SK-N-MC (cell line): Measurements from ENCODE around the gene CMTR2.

Source experiments
- DNase-seq: peaks from one replicate; pipeline ENCODE4 v3.0.0-alpha.2; 2011; ENCODE audit warnings: low read depth, low spot score
- H3K27ac ChIP-seq: fragments of 200-600 bp; sonication (generic); 2 replicates; pipeline ENCODE4 v1.5.1; 2016; ENCODE audit warnings: mixed run types
- H3K36me3 ChIP-seq: fragments of 200-600 bp; sonication (generic); 2 replicates; pipeline ENCODE4 v1.6.1; 2017; ENCODE audit warnings: antibody characterized with exemption, low read length, mixed read lengths; ENCODE audit not compliant: insufficient read depth
- H3K4me3 ChIP-seq: fragments of 200-600 bp; sonication (generic); 2 replicates; pipeline ENCODE4 v1.5.1; 2016
- H3K9ac ChIP-seq: fragments of 200-600 bp; sonication (generic); 2 replicates; pipeline ENCODE4 v1.8.0; 2017; ENCODE audit warnings: mixed run types, mixed read lengths; ENCODE audit not compliant: insufficient read length
- H3K9me3 ChIP-seq: fragments of 200-600 bp; sonication (generic); 2 replicates; pipeline ENCODE4 v1.6.1; 2017; ENCODE audit warnings: low read depth, mild to moderate bottlenecking, antibody characterized with exemption, low read length, moderate library complexity, mixed read lengths
- EZH2 ChIP-seq: fragments of 200-600 bp; sonication (generic); IDR thresholded peaks from one replicate; pipeline ENCODE4 v1.6.1; 2017; ENCODE audit warnings: antibody characterized with exemption
- FOXP2 ChIP-seq: optimal IDR thresholded peaks from 2 replicates; pipeline ENCODE3; 2011; ENCODE audit warnings: mild to moderate bottlenecking, moderate library complexity; ENCODE audit not compliant: insufficient read depth; ENCODE audit errors: extremely low read length, control extremely low read depth
- POLR2AphosphoS5 ChIP-seq: IDR thresholded peaks from 2 replicates; pipeline ENCODE4 v1.6.1; 2012; ENCODE audit warnings: mild to moderate bottlenecking, low read depth, low read length, borderline replicate concordance

CMTR2 gene

DNA sequence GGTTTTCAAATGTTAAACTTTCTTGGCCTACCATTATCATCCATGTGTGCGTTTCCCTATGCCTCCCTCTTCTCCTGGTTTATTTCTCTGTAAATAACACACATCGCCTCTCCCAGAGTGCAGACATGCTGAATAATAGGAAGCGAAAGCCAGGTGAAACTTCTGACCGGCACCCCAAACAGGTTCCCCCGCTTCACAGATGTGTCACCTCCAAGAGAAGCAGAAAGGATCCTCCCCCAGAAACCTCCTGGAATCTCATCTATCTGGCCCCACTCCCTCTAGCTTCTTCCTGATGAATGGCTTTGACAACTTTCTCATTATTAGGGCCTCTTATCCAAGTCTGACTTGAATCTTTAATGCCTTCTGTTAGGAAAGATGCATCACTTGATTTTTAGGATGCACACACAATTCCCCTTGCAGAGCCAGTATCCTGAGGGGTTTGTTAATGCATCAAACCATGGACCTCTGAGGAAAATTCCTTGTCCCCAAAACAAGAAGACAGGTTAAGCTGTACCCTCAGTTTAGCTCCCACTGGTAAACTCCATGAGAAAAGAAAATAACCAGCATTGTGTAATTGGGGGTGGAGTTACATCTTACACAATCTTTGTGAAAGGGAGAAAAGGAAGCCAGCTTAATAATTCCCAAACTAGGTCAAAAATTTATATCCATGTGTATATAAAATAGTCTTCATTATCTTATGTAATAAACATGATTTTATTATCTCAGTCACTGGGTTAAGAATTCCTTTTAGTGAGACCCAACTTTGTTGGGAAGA lies 38.6 kb downstream of the CMTR2 start:
- Histone ChIP-seq H3K27ac (no peak overlapping the region), H3K4me3 (no peak overlapping the region), H3K9me3 (no peaks in the 10 kb centered on the region), H3K9ac (no peak overlapping the region), H3K36me3 (no peaks in the 10 kb centered on the region)
- no peak for TF ChIP-seq POLR2AphosphoS5
- TF ChIP-seq EZH2: no peak
- TF ChIP-seq FOXP2: no peak
- DNase-seq: no peak

DNA sequence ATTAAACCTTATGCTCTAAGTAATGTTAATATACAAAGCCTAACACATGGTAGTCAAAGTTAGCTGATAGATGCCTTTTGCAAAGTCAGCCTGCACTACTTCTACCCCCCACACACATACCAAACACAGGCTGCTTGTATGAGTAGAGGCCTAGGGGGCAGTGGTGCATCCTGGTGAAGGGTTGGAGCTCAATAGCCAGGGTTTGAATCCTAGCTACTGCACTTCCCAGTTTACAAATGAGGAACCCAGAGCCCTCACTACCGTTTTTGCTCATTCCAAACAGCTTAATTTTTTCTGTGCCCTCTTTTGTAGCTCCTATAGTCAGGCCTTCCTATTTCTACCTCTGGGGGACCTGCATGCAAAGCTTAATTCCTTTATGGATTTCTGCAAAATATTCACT lies 39.8 kb downstream of the CMTR2 start:
- no peaks in the 10 kb centered on the region for H3K9me3 ChIP-seq
- no peak for TF ChIP-seq EZH2
- no peak for TF ChIP-seq POLR2AphosphoS5
- no peak for TF ChIP-seq FOXP2
- no peak overlapping the region for H3K9ac ChIP-seq
- DNase-seq: no peak
- H3K36me3 ChIP-seq: no peaks in the 10 kb centered on the region
- no peak overlapping the region for H3K4me3 ChIP-seq
- no peak overlapping the region for H3K27ac ChIP-seq

DNA sequence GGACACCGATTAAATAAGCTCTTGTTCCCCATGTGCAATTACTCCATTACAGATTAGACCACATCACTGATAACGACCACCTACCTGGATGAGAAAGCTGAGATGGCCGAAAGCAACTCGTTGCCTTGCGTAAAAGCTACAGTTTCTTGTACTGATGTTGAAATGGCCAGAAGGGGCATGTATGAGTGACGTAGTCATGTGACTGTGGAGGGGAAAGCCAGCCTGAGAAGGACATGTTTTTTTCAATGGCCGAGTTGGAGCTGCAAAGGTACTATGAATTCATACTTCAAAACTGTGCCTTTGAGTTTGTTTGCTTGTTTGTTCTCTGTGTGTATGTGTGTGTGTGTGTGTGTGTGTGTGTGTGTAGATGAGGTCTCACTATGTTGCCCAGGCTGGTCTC lies 41.7 kb downstream of the CMTR2 start:
- Histone ChIP-seq H3K27ac (no peak overlapping the region), H3K4me3 (no peak overlapping the region), H3K9me3 (no peaks in the 10 kb centered on the region), H3K9ac (no peak overlapping the region), H3K36me3 (no peaks in the 10 kb centered on the region)
- DNase-seq: no peak
- no peak for TF ChIP-seq FOXP2
- no peak for TF ChIP-seq EZH2

DNA sequence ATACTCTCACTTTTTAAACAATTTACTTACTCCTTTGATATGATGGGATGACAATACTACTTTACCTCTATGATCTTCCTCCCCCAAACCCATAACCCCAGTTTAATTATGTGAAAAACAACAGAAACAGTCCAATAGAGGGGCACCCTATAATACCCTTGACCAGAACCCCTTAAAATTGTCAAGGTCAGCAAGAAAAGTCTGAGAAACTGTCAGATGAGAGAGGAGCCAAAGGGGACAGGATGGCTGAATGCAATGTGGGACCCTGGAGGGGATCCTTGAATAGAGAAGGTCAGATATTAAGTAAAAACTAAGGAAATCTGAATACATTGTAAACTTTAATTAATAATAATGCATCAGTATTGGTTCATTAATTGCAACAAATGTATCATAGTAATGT lies 42.9 kb downstream of the CMTR2 start:
- no peak for TF ChIP-seq FOXP2
- TF ChIP-seq EZH2: no peak
- TF ChIP-seq POLR2AphosphoS5: no peak
- no peak for DNase-seq
- Histone ChIP-seq H3K9me3 (no peaks in the 10 kb centered on the region), H3K27ac (no peak overlapping the region), H3K4me3 (no peak overlapping the region), H3K9ac (no peak overlapping the region), H3K36me3 (no peaks in the 10 kb centered on the region)

GRCh38 chr16:71244521-71244920 lies 44.7 kb downstream of the CMTR2 start:
- TF ChIP-seq FOXP2 (no peak), EZH2 (no peak), POLR2AphosphoS5 (no peak)
- H3K9ac ChIP-seq: no peak overlapping the region
- H3K4me3 ChIP-seq: no peak overlapping the region
- H3K27ac ChIP-seq: no peak overlapping the region
- no peak for DNase-seq
- H3K9me3 ChIP-seq: no peaks in the 10 kb centered on the region
- H3K36me3 ChIP-seq: no peaks in the 10 kb centered on the region

- no peak overlapping the region for H3K4me3 ChIP-seq
- no peaks in the 10 kb centered on the region for H3K9me3 ChIP-seq
- no peak overlapping the region for H3K27ac ChIP-seq
- DNase-seq: no peak
- TF ChIP-seq FOXP2 (no peak), POLR2AphosphoS5 (no peak), EZH2 (no peak)
- no peaks in the 10 kb centered on the region for H3K36me3 ChIP-seq
- no peak overlapping the region for H3K9ac ChIP-seq
Observed at GRCh38 chr16:71242601-71243000, 46.6 kb downstream of the CMTR2 start.

DNA sequence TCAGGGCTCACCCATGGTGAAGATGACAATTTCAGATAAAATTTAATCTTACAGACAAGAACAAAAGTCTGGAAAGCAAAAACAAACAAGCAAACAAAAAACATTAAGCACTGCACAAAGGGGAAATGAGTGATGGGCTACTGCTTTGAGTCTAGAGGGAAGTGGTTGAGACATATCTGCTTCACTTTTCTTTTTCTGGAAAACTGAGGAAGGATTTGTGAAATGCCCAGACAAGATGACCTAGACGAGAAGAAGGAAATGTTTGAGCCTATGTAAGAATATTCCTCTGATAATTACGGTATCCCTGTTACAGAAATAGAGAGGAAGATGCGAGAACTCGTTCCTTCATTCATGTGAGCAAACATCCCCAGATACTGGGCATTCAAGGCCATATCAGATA lies 47.2 kb downstream of the CMTR2 start:
- TF ChIP-seq FOXP2: no peak
- no peak for TF ChIP-seq EZH2
- TF ChIP-seq POLR2AphosphoS5: no peak
- no peaks in the 10 kb centered on the region for H3K9me3 ChIP-seq
- no peak overlapping the region for H3K27ac ChIP-seq
- no peak for DNase-seq
- H3K36me3 ChIP-seq: no peaks in the 10 kb centered on the region
- H3K9ac ChIP-seq: no peak overlapping the region
- no peak overlapping the region for H3K4me3 ChIP-seq
